Vagina (tissue), 2 donors: Measurements from ENCODE around the gene ARMC3.

Experiments
- POLR2A ChIP-seq, 2 donors: fragments of 450-650 bp; IDR thresholded peaks; one replicate each; pipeline ENCODE4 v1.6.1; 2017; ENCODE audit warnings: antibody characterized with exemption in 2 of 2, mild to moderate bottlenecking in 2 of 2, moderate library complexity in 2 of 2
- POLR2AphosphoS5 ChIP-seq, 2 donors: sonication (generic); formaldehyde crosslinking; IDR thresholded peaks; one replicate each; pipeline ENCODE4 v1.9.0; 2017; ENCODE audit warnings: antibody characterized with exemption in 2 of 2, mild to moderate bottlenecking in 2 of 2, low read depth in 1 of 2; ENCODE audit not compliant: insufficient read depth in 1 of 2
- TF ChIP-seq, protein P1 (sequence below), 3 experiments: fragments of 450-650 bp in 2 of 3; fragments of 200-600 bp in 1 of 3; sonication (generic) in 1 of 3; IDR thresholded peaks; one replicate each; pipeline ENCODE4 v1.5.1; 2017 to 2019; ENCODE audit warnings: antibody characterized with exemption in 3 of 3, mild to moderate bottlenecking in 2 of 3, moderate library complexity in 2 of 3

GRCh38 chr10:23040002-23040401 is 112.1 kb downstream of the ARMC3 start:
- TF ChIP-seq, protein P1, sequence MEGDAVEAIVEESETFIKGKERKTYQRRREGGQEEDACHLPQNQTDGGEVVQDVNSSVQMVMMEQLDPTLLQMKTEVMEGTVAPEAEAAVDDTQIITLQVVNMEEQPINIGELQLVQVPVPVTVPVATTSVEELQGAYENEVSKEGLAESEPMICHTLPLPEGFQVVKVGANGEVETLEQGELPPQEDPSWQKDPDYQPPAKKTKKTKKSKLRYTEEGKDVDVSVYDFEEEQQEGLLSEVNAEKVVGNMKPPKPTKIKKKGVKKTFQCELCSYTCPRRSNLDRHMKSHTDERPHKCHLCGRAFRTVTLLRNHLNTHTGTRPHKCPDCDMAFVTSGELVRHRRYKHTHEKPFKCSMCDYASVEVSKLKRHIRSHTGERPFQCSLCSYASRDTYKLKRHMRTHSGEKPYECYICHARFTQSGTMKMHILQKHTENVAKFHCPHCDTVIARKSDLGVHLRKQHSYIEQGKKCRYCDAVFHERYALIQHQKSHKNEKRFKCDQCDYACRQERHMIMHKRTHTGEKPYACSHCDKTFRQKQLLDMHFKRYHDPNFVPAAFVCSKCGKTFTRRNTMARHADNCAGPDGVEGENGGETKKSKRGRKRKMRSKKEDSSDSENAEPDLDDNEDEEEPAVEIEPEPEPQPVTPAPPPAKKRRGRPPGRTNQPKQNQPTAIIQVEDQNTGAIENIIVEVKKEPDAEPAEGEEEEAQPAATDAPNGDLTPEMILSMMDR (IDR thresholded peaks at IDR 0.05), result no peak
- TF ChIP-seq POLR2A (IDR thresholded peaks at IDR 0.05) (no peak), POLR2AphosphoS5 (IDR thresholded peaks at IDR 0.05; ENCODE audit: insufficient read depth in 1 of 2, low read depth in 1 of 2) (no peak)
